Measurements from ENCODE around the gene AGBL4.
"Not testable (repeated sequence)": the region's sequence is repeated elsewhere in the genome, so short reads cannot be mapped to it uniquely, and the experiment has no call there.

- not testable (repeated sequence) for TF ChIP-seq CTCF, POLR2AphosphoS5, POLR2A (IDR thresholded peaks at IDR 0.05)
These were observed 1503.9 kb downstream of the AGBL4 start for GRCh38 chr1:48519896-48520295.

All from breast epithelium (tissue), 3 donors.